ENCODE measurements around the gene FUT7. TPM values are rescaled to one million over a fixed set of nuclear protein-coding genes. Genes with fewer than 3 reads are reported as not detected.

Gene FUT7
- total and polyA plus RNA-seq, 2 of the 13 experiments (the other 11 are each of a cell fraction or from before 2014, with no cell fraction given) = 0.05 TPM; not detected in 1

DNA sequence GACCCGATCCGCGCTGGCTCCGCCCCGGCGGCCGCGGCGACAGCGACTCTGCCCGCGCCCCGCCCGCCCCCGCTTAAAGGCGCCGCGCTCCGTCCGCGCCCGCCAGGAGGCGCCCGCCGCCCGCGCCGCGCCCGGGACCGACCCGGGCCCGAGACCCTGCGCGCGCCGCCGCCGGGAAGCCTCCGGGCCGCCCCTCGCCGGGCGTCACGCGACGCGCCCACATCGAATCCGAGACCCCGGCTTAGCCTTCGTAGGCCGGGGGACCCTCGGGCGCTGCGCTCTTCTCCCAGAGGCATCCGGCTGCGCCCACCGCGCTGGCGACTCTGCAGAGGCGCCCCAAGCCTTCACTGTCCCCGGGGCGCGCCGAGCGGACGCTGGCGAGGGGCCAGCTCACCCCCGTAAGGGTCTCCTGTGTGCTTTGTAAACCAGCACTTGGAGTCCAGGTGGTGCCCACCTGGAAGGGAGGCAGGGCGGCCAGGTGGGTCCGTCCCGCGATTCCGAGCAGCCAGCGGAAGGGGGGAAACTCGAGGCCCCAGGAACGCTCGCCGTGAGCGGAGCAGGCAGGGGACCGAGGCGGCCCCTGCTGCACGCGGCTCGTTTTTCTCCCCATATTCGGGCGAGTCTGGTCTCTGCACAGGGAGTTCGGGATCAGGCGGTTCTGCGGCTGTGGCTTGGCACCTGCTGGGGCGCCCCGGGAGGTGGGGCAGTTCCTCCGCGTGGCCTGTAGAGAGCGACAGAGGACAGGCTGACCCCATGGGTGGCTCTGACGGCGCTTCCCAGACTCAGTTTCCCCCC, 3.4 kb downstream of the FUT7 start (continued):
- peak; percentile 10; the same call in 1 of the 2 replicates for TF ChIP-seq HOXA3 (CRISPR knock-in tag; IDR thresholded peaks at IDR 0.05)
- TF ChIP-seq, protein P1, sequence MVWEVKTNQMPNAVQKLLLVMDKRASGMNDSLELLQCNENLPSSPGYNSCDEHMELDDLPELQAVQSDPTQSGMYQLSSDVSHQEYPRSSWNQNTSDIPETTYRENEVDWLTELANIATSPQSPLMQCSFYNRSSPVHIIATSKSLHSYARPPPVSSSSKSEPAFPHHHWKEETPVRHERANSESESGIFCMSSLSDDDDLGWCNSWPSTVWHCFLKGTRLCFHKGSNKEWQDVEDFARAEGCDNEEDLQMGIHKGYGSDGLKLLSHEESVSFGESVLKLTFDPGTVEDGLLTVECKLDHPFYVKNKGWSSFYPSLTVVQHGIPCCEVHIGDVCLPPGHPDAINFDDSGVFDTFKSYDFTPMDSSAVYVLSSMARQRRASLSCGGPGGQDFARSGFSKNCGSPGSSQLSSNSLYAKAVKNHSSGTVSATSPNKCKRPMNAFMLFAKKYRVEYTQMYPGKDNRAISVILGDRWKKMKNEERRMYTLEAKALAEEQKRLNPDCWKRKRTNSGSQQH (CRISPR knock-in tag; IDR thresholded peaks at IDR 0.05; ENCODE audit: low read depth) = no peak
- TF ChIP-seq, protein P2, sequence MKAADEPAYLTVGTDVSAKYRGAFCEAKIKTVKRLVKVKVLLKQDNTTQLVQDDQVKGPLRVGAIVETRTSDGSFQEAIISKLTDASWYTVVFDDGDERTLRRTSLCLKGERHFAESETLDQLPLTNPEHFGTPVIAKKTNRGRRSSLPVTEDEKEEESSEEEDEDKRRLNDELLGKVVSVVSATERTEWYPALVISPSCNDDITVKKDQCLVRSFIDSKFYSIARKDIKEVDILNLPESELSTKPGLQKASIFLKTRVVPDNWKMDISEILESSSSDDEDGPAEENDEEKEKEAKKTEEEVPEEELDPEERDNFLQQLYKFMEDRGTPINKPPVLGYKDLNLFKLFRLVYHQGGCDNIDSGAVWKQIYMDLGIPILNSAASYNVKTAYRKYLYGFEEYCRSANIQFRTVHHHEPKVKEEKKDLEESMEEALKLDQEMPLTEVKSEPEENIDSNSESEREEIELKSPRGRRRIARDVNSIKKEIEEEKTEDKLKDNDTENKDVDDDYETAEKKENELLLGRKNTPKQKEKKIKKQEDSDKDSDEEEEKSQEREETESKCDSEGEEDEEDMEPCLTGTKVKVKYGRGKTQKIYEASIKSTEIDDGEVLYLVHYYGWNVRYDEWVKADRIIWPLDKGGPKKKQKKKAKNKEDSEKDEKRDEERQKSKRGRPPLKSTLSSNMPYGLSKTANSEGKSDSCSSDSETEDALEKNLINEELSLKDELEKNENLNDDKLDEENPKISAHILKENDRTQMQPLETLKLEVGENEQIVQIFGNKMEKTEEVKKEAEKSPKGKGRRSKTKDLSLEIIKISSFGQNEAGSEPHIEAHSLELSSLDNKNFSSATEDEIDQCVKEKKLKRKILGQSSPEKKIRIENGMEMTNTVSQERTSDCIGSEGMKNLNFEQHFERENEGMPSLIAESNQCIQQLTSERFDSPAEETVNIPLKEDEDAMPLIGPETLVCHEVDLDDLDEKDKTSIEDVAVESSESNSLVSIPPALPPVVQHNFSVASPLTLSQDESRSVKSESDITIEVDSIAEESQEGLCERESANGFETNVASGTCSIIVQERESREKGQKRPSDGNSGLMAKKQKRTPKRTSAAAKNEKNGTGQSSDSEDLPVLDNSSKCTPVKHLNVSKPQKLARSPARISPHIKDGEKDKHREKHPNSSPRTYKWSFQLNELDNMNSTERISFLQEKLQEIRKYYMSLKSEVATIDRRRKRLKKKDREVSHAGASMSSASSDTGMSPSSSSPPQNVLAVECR (CRISPR knock-in tag; IDR thresholded peaks at IDR 0.05; ENCODE audit: borderline replicate concordance) = peak; percentile 51; the same call in 1 of the 2 replicates
- peak; percentile 10; the same call in 1 of the 2 replicates for TF ChIP-seq ZMYM4 (CRISPR knock-in tag; IDR thresholded peaks at IDR 0.05)
- TF ChIP-seq, protein P3, sequence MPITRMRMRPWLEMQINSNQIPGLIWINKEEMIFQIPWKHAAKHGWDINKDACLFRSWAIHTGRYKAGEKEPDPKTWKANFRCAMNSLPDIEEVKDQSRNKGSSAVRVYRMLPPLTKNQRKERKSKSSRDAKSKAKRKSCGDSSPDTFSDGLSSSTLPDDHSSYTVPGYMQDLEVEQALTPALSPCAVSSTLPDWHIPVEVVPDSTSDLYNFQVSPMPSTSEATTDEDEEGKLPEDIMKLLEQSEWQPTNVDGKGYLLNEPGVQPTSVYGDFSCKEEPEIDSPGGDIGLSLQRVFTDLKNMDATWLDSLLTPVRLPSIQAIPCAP (CRISPR knock-in tag; IDR thresholded peaks at IDR 0.05; ENCODE audit: low read depth) = no peak
- TF ChIP-seq, protein P4, sequence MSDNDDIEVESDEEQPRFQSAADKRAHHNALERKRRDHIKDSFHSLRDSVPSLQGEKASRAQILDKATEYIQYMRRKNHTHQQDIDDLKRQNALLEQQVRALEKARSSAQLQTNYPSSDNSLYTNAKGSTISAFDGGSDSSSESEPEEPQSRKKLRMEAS (IDR thresholded peaks at IDR 0.05) = 0 out of 2 replicates have a peak, but pooled peaks have one; percentile 15
- TF ChIP-seq, protein P5, sequence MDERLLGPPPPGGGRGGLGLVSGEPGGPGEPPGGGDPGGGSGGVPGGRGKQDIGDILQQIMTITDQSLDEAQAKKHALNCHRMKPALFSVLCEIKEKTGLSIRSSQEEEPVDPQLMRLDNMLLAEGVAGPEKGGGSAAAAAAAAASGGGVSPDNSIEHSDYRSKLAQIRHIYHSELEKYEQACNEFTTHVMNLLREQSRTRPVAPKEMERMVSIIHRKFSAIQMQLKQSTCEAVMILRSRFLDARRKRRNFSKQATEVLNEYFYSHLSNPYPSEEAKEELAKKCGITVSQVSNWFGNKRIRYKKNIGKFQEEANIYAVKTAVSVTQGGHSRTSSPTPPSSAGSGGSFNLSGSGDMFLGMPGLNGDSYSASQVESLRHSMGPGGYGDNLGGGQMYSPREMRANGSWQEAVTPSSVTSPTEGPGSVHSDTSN (CRISPR knock-in tag; IDR thresholded peaks at IDR 0.05) = no peak
- no peak for TF ChIP-seq RAD21 (CRISPR knock-in tag; IDR thresholded peaks at IDR 0.05)
- no peak for TF ChIP-seq SNAPC4 (CRISPR knock-in tag; IDR thresholded peaks at IDR 0.05)
- TF ChIP-seq HES4 (CRISPR knock-in tag; IDR thresholded peaks at IDR 0.05; ENCODE audit: borderline replicate concordance) = peak; percentile 60; the same call in 1 of the 2 replicates
- TF ChIP-seq ZNF292 (CRISPR knock-in tag; IDR thresholded peaks at IDR 0.05; ENCODE audit: borderline replicate concordance, low read depth) = no peak
- no peak for TF ChIP-seq ZMAT5 (CRISPR knock-in tag; IDR thresholded peaks at IDR 0.05; ENCODE audit: borderline replicate concordance, low read depth)
- TF ChIP-seq MXD3 (CRISPR knock-in tag; IDR thresholded peaks at IDR 0.05) = peak; percentile 50; the same call in 1 of the 2 replicates
